ENCODE results near the gene SMC1B.
A peak's percentile ranks its signal among the peaks of the same experiment; 100 is the strongest.
"Not testable (repeated sequence)": the region's sequence is repeated elsewhere in the genome, so short reads cannot be mapped to it uniquely, and the experiment has no call there.

Gene SMC1B

GRCh38 chr22:45445031-45445710 lies 31.8 kb upstream of the SMC1B start:
- DNase-seq = no peak

GRCh38 chr22:45444168-45444567 lies 30.8 kb upstream of the SMC1B start:
- no peak for DNase-seq

GRCh38 chr22:45442116-45442515 lies 28.7 kb upstream of the SMC1B start:
- DNase-seq = no peak

GRCh38 chr22:45441138-45441537 lies 27.7 kb upstream of the SMC1B start:
- DNase-seq = peak; percentile 29

- DNase-seq = not testable (repeated sequence)
Measured at GRCh38 chr22:45440688-45441087, 27.3 kb upstream of the SMC1B start.

GRCh38 chr22:45438336-45438735 lies 24.9 kb upstream of the SMC1B start:
- no peak for DNase-seq

GRCh38 chr22:45436871-45437517 lies 23.6 kb upstream of the SMC1B start:
- DNase-seq = not testable (repeated sequence)

GRCh38 chr22:45435544-45436139 lies 22.2 kb upstream of the SMC1B start:
- DNase-seq = peak; percentile 42

- no peak for DNase-seq
Measured at GRCh38 chr22:45434981-45435380, 21.6 kb upstream of the SMC1B start.

- DNase-seq = no peak
Measured at GRCh38 chr22:45430871-45431270, 17.5 kb upstream of the SMC1B start.

- no peak for DNase-seq
Measured at GRCh38 chr22:45429981-45430775, 16.8 kb upstream of the SMC1B start.

GRCh38 chr22:45429424-45429823 lies 16.0 kb upstream of the SMC1B start:
- DNase-seq = no peak

- DNase-seq = no peak
Measured at GRCh38 chr22:45428391-45429385, 15.3 kb upstream of the SMC1B start.

GRCh38 chr22:45427114-45427513 lies 13.7 kb upstream of the SMC1B start:
- no peak for DNase-seq

- no peak for DNase-seq
Measured at GRCh38 chr22:45426387-45426786, 13.0 kb upstream of the SMC1B start.

GRCh38 chr22:45425531-45426265 lies 12.3 kb upstream of the SMC1B start:
- DNase-seq = no peak

GRCh38 chr22:45425101-45425500 lies 11.7 kb upstream of the SMC1B start:
- no peak for DNase-seq

GRCh38 chr22:45424241-45424731 lies 10.9 kb upstream of the SMC1B start:
- DNase-seq = no peak

- DNase-seq = no peak
Measured at GRCh38 chr22:45423524-45423923, 10.1 kb upstream of the SMC1B start.

GRCh38 chr22:45422237-45422983 lies 9.0 kb upstream of the SMC1B start:
- DNase-seq = no peak

All from NCI-H2029 (cell line).